HepG2 (cell line): Measurements from ENCODE around the gene GRID1. TPM values are rescaled to one million over a fixed set of nuclear protein-coding genes. Genes with fewer than 3 reads are reported as not detected.

Experiments used
- ATAC-seq: fragments of 200-7000 bp; cut with Tn5 transposase; 3 replicates; pipeline ENCODE4 v1.9.1; 2020; ENCODE audit warnings: mild to moderate bottlenecking, moderate library complexity
- BruUV-seq: library from RNA; stranded (reverse); fragments of 400-500 nt; replicated peaks from 2 replicates; lab custom pipeline; 2021; lab: Mats Ljungman, UMichigan
- CTCF ChIA-PET: fragments of 300-600 bp; formaldehyde crosslinking; extraction: SDS; loops from one replicate; lab custom pipeline; 2021; ENCODE audit warnings: low total read pairs, inconsistent platforms, low intra/inter-chr PET ratio; lab: Yijun Ruan, JAX
- POLR2A ChIA-PET: fragments of 350-600 bp; sonication (Branson Sonifier 250); formaldehyde crosslinking; loops from one replicate; lab custom pipeline; 2020; ENCODE audit warnings: antibody characterized with exemption, inconsistent platforms; lab: Yijun Ruan, JAX
- DNase-seq: peaks from one replicate; pipeline ENCODE4 v3.0.0-alpha.2; 2015; ENCODE audit warnings: low spot score
- FAIRE-seq: peaks from 3 replicates; lab custom pipeline; 2011; peaks lifted over from hg19 to GRCh38; lab: Jason Lieb, UNC
- H2AFZ ChIP-seq: one replicate; pipeline ENCODE4 v1.6.1; 2011; ENCODE audit warnings: low read length, inconsistent platforms
- H3K27ac ChIP-seq: fragments of 300-600 bp; 3 replicates; pipeline ENCODE4 v1.8.0; 2011; ENCODE audit warnings: mixed run types, mild to moderate bottlenecking, mixed read lengths, low read length, inconsistent platforms; ENCODE audit not compliant: insufficient read depth; ENCODE audit errors: extremely low read length
- H3K27me3 ChIP-seq, 2 experiments: fragments of 200-600 bp in 1 of 2; 2 replicates in 1 of 2; 3 replicates in 1 of 2; pipeline versions ENCODE4 v1.6.0 to v1.8.0; 2011; ENCODE audit warnings: low read length in 2 of 2, mild to moderate bottlenecking in 2 of 2, moderate library complexity in 2 of 2, inconsistent platforms in 1 of 2; ENCODE audit not compliant: insufficient read depth in 2 of 2, control insufficient read depth in 1 of 2
- H3K36me3 ChIP-seq, 2 experiments: fragments of 200-600 bp in 1 of 2; replicated peaks in 1 of 2; 2 replicates in 1 of 2; 3 replicates in 1 of 2; pipeline versions ENCODE4 v1.5.1 to v1.8.0; 2011; ENCODE audit warnings: low read length in 2 of 2, inconsistent platforms in 1 of 2; ENCODE audit not compliant: insufficient read depth in 2 of 2, control insufficient read depth in 1 of 2
- H3K4me1 ChIP-seq: 2 replicates; pipeline ENCODE4 v1.5.1; 2012; ENCODE audit warnings: low read length, inconsistent platforms; ENCODE audit not compliant: insufficient read depth
- H3K4me2 ChIP-seq: 2 replicates; pipeline ENCODE4 v1.6.0; 2011; ENCODE audit warnings: low read depth, low read length, inconsistent platforms
- H3K4me3 ChIP-seq, 3 experiments: fragments of 200-600 bp in 1 of 3; sonication (generic), shearing (Covaris generic) in 1 of 3; replicated peaks in 1 of 3; 2 replicates each; pipeline ENCODE4 v1.5.1; 2011 to 2016; ENCODE audit warnings: low read length in 3 of 3, inconsistent platforms in 2 of 3, low read depth in 2 of 3, mild to moderate bottlenecking in 2 of 3, control low read depth in 1 of 3, mixed read lengths in 1 of 3; ENCODE audit not compliant: insufficient read depth in 1 of 3
- H3K79me2 ChIP-seq: one replicate; pipeline ENCODE4 v1.6.1; 2011; ENCODE audit warnings: low read length, inconsistent platforms; ENCODE audit not compliant: insufficient read depth
- H3K9ac ChIP-seq: 2 replicates; pipeline ENCODE4 v1.6.0; 2011; ENCODE audit warnings: mild to moderate bottlenecking, low read depth, low read length, inconsistent platforms; ENCODE audit not compliant: insufficient read depth
- H3K9me3 ChIP-seq: 2 replicates; pipeline ENCODE4 v1.5.1; 2012; ENCODE audit warnings: mild to moderate bottlenecking, low read length
- H4K20me1 ChIP-seq: 2 replicates; pipeline ENCODE4 v1.6.0; 2011; ENCODE audit warnings: inconsistent platforms, mild to moderate bottlenecking, low read length, moderate library complexity; ENCODE audit not compliant: insufficient read depth
- ATF3 ChIP-seq: sonication (generic); formaldehyde crosslinking; IDR thresholded peaks from 2 replicates; pipeline ENCODE4 v1.4.0; 2020; ENCODE audit warnings: missing genetic modification reagents
- ATF6 ChIP-seq: sonication (generic); formaldehyde crosslinking; conservative IDR thresholded peaks from 2 replicates; pipeline ENCODE4 v1.4.0; 2020; ENCODE audit warnings: missing genetic modification reagents
- CAMTA2 ChIP-seq: sonication (generic); formaldehyde crosslinking; IDR thresholded peaks from 2 replicates; pipeline ENCODE4 v1.4.0; 2020; ENCODE audit warnings: mild to moderate bottlenecking, missing genetic modification reagents, borderline replicate concordance
- FOXM1 ChIP-seq: sonication (generic); formaldehyde crosslinking; IDR thresholded peaks from 2 replicates; pipeline ENCODE4 v1.5.0; 2020; ENCODE audit warnings: missing genetic modification reagents
- HHEX ChIP-seq: IDR thresholded peaks from 2 replicates; pipeline ENCODE4 v1.6.1; 2016; ENCODE audit warnings: control low read depth
- IRF1 ChIP-seq: sonication (generic); formaldehyde crosslinking; IDR thresholded peaks from 2 replicates; pipeline ENCODE4 v1.4.0; 2020; ENCODE audit warnings: low read depth, mild to moderate bottlenecking, missing genetic modification reagents
- KLF6 ChIP-seq: IDR thresholded peaks from 2 replicates; pipeline ENCODE4 v1.8.0; 2016; ENCODE audit warnings: missing biosample characterization, missing genetic modification reagents
- KMT2B ChIP-seq: IDR thresholded peaks from 2 replicates; pipeline ENCODE4 v1.6.1; 2016; ENCODE audit warnings: missing genetic modification reagents, missing compliant biosample characterization
- MED8 ChIP-seq: sonication (generic); formaldehyde crosslinking; IDR thresholded peaks from 2 replicates; pipeline ENCODE4 v1.8.1; 2023; ENCODE audit warnings: mild to moderate bottlenecking, missing genetic modification reagents; ENCODE audit not compliant: insufficient replicate concordance
- MZF1 ChIP-seq: sonication (generic); formaldehyde crosslinking; IDR thresholded peaks from 2 replicates; pipeline ENCODE4 v1.8.1; 2023; ENCODE audit warnings: mild to moderate bottlenecking, missing genetic modification reagents, borderline replicate concordance
- NR1H2 ChIP-seq: sonication (generic); formaldehyde crosslinking; IDR thresholded peaks from 2 replicates; pipeline ENCODE4 v1.8.1; 2022; ENCODE audit warnings: low read depth, missing genetic modification reagents, borderline replicate concordance
- NR3C1 ChIP-seq: sonication (generic); formaldehyde crosslinking; IDR thresholded peaks from 2 replicates; pipeline ENCODE4 v1.4.0; 2020; ENCODE audit warnings: missing genetic modification reagents
- PATZ1 ChIP-seq: sonication (generic); formaldehyde crosslinking; IDR thresholded peaks from 2 replicates; pipeline ENCODE4 v1.4.0; 2020; ENCODE audit warnings: missing genetic modification reagents
- PRMT3 ChIP-seq: sonication (generic); formaldehyde crosslinking; IDR thresholded peaks from 2 replicates; pipeline ENCODE4 v1.8.1; 2022; ENCODE audit warnings: low read depth, mild to moderate bottlenecking, moderate library complexity, missing genetic modification reagents, borderline replicate concordance
- SATB2 ChIP-seq: sonication (generic); formaldehyde crosslinking; IDR thresholded peaks from 2 replicates; pipeline ENCODE4 v1.5.0; 2020; ENCODE audit warnings: missing genetic modification reagents
- ZNF10 ChIP-seq: sonication (generic); formaldehyde crosslinking; IDR thresholded peaks from 2 replicates; pipeline ENCODE4 v1.4.0; 2020; ENCODE audit warnings: mild to moderate bottlenecking, low read depth, missing genetic modification reagents, borderline replicate concordance
- ZNF234 ChIP-seq: sonication (generic); formaldehyde crosslinking; conservative IDR thresholded peaks from 2 replicates; pipeline ENCODE4 v1.5.1; 2020; ENCODE audit warnings: mild to moderate bottlenecking, missing genetic modification reagents
- ZNF33B ChIP-seq: sonication (generic); formaldehyde crosslinking; IDR thresholded peaks from 2 replicates; pipeline ENCODE4 v1.5.1; 2020; ENCODE audit warnings: mild to moderate bottlenecking, missing genetic modification reagents
- WGBS: methylation state at CpG from one replicate; pipeline ENCODE4 v1.1.6; 2017; ENCODE audit warnings: low lambda C conversion rate; 5-methylcytosine and 5-hydroxymethylcytosine counted together
- in situ Hi-C: cut with HindIII; loops from 2 replicates; pipeline ENCODE4 v1.10.0; 2017; ENCODE audit warnings: low pct_unique_long_range_greater_than_20kb; ENCODE audit not compliant: extremely low pct_ligation_motif_present
- intact Hi-C: fragments of 100-400 bp; cut with micrococcal nuclease; formaldehyde crosslinking; loops from one replicate; pipeline ENCODE4 v1.10.0; 2022; ENCODE audit not compliant: unreplicated experiment
- polyA plus RNA-seq, 8 experiments: library from polyadenylated mRNA; depleted of rRNA in 3 of 8; stranded (reverse) in 7 of 8; unstranded in 1 of 8; fragments of >200 nt; fragmentation: Illumina TruSeq in 4 of 8; extraction: Trizol in 4 of 8; gene quantifications; 2 replicates each; pipeline versions ENCODE4 v1.2.1 to v1.2.3, GENCODE V29; 2011 to 2016; ENCODE audit warnings: low read depth in 4 of 8, missing spikeins in 1 of 8, mixed read lengths in 1 of 8; ENCODE audit not compliant: insufficient read depth in 1 of 8
- total RNA-seq, 5 experiments: library from RNA; depleted of rRNA; stranded (reverse); fragments of >200 nt; fragmentation: Illumina TruSeq; extraction: Trizol; gene quantifications; 2 replicates each; pipeline ENCODE4 v1.2.3, GENCODE V29; 2016; ENCODE audit warnings: low read depth in 1 of 5

GRID1 gene
- total and polyA plus RNA-seq, 2 of the 13 experiments (the other 11 are each of a cell fraction or from before 2014, with no cell fraction given) = 0.05 TPM; not detected in 1

GRCh38 chr10:85961479-85962067 lies 405.0 kb downstream of the GRID1 start:
- Histone ChIP-seq H3K4me3 (no peak overlapping the region), H3K27ac (no peak overlapping the region), H3K27me3 (peaks cover 0 to 1% of the 10 kb centered on the region in 2 experiments; a peak in 2 of 5 replicates), H3K9me3 (no peaks in the 10 kb centered on the region), H3K9ac (no peak overlapping the region), H2AFZ (no peak overlapping the region), H3K4me2 (no peak overlapping the region), H3K79me2 (no peaks in the 10 kb centered on the region), H4K20me1 (no peaks in the 10 kb centered on the region), H3K4me1 (no peaks in the 10 kb centered on the region), H3K36me3 (no peaks in the 10 kb centered on the region)
- FAIRE-seq (no peak), ATAC-seq (no peak), DNase-seq (no peak)
- POLR2A ChIA-PET = no interaction called here
- in situ Hi-C loops (no loop called here), intact Hi-C loops (no loop called here)
- TF ChIP-seq MZF1 (CRISPR knock-in tag) = no peak
- no peak for TF ChIP-seq NR1H2 (CRISPR knock-in tag)
- no peak for TF ChIP-seq ZNF234
- no peak for TF ChIP-seq PRMT3
- no peak for TF ChIP-seq FOXM1 (CRISPR knock-in tag)
- no peak for TF ChIP-seq ZNF10 (CRISPR knock-in tag)
- no peak for TF ChIP-seq KMT2B (CRISPR knock-in tag)
- TF ChIP-seq MED8 (CRISPR knock-in tag) = no peak
- TF ChIP-seq HHEX (CRISPR knock-in tag) = no peak
- TF ChIP-seq ZNF33B (CRISPR knock-in tag) = no peak
- no peak for TF ChIP-seq SATB2 (CRISPR knock-in tag)
- TF ChIP-seq ATF3 = no peak
- TF ChIP-seq IRF1 (CRISPR knock-in tag) = no peak
- TF ChIP-seq PATZ1 = no peak
- TF ChIP-seq CAMTA2 = no peak
- no peak for TF ChIP-seq KLF6 (CRISPR knock-in tag)
- TF ChIP-seq NR3C1 (CRISPR knock-in tag) = no peak
- no peak for TF ChIP-seq ATF6 (CRISPR knock-in tag)
- no TSS peak for BruUV-seq
- CTCF ChIA-PET = no interaction called here
- WGBS = 0% methylated on average over 1 of the region's 1 CpG
